ENCODE results near the gene ZNF592.

Gene ZNF592

GRCh38 chr15:84811151-84811550, 62.8 kb downstream of the ZNF592 start:
- DNase-seq = no peak

GRCh38 chr15:84811828-84812227, 63.4 kb downstream of the ZNF592 start:
- no peak for DNase-seq

- no peak for DNase-seq
Measured at GRCh38 chr15:84812842-84813241, 64.5 kb downstream of the ZNF592 start.

- no peak for DNase-seq
Measured at GRCh38 chr15:84813435-84813834, 65.0 kb downstream of the ZNF592 start.

GRCh38 chr15:84813931-84814330, 65.5 kb downstream of the ZNF592 start:
- DNase-seq = no peak

GRCh38 chr15:84814916-84815315, 66.5 kb downstream of the ZNF592 start:
- no peak for DNase-seq

GRCh38 chr15:84816694-84817465, 68.5 kb downstream of the ZNF592 start, which contains the start of gene ALPK3:
Gene ALPK3, plus strand, starts transcription at chr15:84817356. Its CDS starts 97 bp downstream, at chr15:84817453.
- no peak for DNase-seq

GRCh38 chr15:84817466-84818081, 69.2 kb downstream of the ZNF592 start:
- no peak for DNase-seq

- no peak for DNase-seq
Measured at GRCh38 chr15:84818261-84819131, 70.1 kb downstream of the ZNF592 start.

- no peak for DNase-seq
Measured at GRCh38 chr15:84819291-84819768, 70.9 kb downstream of the ZNF592 start.

- DNase-seq = no peak
Measured at GRCh38 chr15:84819791-84820190, 71.4 kb downstream of the ZNF592 start.

- no peak for DNase-seq
Measured at GRCh38 chr15:84821501-84822021, 73.2 kb downstream of the ZNF592 start.

- no peak for DNase-seq
Measured at GRCh38 chr15:84822653-84823281, 74.4 kb downstream of the ZNF592 start.

- DNase-seq = no peak
Measured at GRCh38 chr15:84823282-84823878, 75.0 kb downstream of the ZNF592 start.

GRCh38 chr15:84824260-84825007, 76.0 kb downstream of the ZNF592 start:
- DNase-seq = no peak

GRCh38 chr15:84826369-84826823, 78.0 kb downstream of the ZNF592 start:
- no peak for DNase-seq

GRCh38 chr15:84827246-84827645, 78.9 kb downstream of the ZNF592 start:
- DNase-seq = no peak

GRCh38 chr15:84828086-84828908, 79.9 kb downstream of the ZNF592 start:
- DNase-seq = no peak

- no peak for DNase-seq
Measured at GRCh38 chr15:84829428-84829827, 81.0 kb downstream of the ZNF592 start.

GRCh38 chr15:84830036-84830435, 81.6 kb downstream of the ZNF592 start:
- DNase-seq = no peak
